Frontal cortex (tissue), 4 donors: ENCODE data around the gene LEP. TPM values are rescaled to one million over a fixed set of nuclear protein-coding genes. Genes with fewer than 3 reads are reported as not detected.
A peak's percentile ranks its signal among the peaks of the same experiment; 100 is the strongest.
"Not testable (repeated sequence)": the region's sequence is repeated elsewhere in the genome, so short reads cannot be mapped to it uniquely, and the experiment has no call there.

Experiments
- DNase-seq, 2 donors: peaks; one replicate each; pipeline ENCODE4 v3.0.0; 2012; ENCODE audit warnings: low spot score in 2 of 2
- FAIRE-seq: peaks from 2 replicates; lab custom pipeline; 2012; peaks lifted over from hg19 to GRCh38; lab: Jason Lieb, UNC
- total RNA-seq: library from RNA; depleted of rRNA; stranded (reverse); fragments of >200 nt; gene quantifications from one replicate; pipeline ENCODE4 v1.2.3, GENCODE V29; 2014
- donor health status: control.
- donor health status: control.
- donor health status: control.

LEP gene
- total RNA-seq, 1 donor from 2014 or later, result not detected

- no peak for FAIRE-seq
- DNase-seq, result no peak
Observed at GRCh38 chr7:128267595-128267924, 26.5 kb downstream of the LEP start.

DNA sequence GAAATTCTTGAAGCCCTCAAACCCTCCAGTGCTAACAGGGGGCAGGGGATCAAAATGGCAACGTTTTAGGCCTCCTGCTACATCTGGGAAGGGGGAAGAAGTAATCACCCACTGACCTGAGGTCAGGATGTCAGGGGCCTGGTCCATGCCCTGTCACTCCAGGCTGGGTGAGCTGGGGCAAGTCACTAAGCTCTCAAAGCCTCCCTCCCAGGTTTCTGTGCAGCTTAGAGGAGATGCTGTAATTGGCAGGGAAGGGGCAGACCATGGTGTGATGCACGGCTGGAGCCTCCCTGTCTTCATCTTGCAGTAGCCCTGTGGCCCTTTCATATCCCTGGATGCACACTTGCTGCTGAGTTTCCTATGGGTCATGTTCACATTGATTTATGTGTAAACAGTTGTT is 27.2 kb downstream of the LEP start:
- no peak for DNase-seq
- no peak for FAIRE-seq

DNA sequence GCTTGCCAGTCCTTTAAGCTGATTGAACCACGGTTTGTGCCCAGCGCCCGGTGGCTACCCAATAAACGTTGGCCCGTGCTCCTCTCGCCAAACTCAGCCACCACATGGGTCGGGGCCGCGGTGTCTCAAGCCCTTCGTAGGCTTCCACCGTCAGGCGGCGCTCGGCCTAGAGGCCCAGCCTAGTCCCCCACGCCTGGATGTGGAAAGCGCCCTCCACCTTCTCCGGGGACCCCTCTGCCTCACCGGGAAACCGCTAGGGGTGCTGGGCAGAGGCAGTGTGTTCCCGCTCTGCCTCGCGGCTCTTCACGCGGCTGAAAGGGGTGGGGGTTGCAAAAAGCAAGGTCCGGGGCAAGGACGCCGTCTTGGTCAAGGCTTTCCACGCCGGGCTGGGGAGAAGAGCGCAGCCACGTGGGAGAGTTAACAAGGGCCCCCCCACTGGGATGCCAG is 29.8 kb downstream of the LEP start:
- FAIRE-seq, result no peak
- DNase-seq, result no peak

DNA sequence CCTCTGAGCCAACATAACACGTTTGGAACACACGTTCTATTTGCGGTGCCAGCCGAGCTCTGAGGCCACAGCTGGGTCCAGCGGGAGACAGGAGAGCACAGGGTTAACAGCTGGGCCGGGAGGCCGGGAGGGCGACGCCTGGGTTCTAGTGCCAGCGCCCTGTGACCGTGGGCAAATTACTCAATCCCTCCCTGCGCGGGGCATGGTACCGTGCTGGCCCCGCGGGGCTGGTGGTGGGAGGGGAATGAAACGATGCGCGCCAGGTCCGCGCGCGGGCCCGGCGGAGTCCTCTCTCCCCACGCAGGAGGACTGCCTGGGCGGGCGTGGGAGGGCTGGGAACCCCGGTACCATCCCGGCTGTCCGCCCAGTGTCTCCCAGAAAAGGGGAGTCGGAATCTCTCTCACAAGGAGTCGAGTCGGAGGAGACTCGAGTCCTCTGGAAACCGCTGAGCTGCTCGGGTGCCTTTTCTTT is 30.4 kb downstream of the LEP start:
- FAIRE-seq (no peak), DNase-seq (peak in 1 of 2 donors; percentile 46)

- DNase-seq, result peak in 1 of 2 donors; percentile 36
- no peak for FAIRE-seq
Observed at GRCh38 chr7:128271942-128272481, 30.9 kb downstream of the LEP start.

- DNase-seq (no peak), FAIRE-seq (no peak)
Observed at GRCh38 chr7:128274246-128274883, 33.3 kb downstream of the LEP start.

- DNase-seq (no peak), FAIRE-seq (no peak)
Observed at GRCh38 chr7:128274884-128275603, 34.0 kb downstream of the LEP start.

- DNase-seq (no peak), FAIRE-seq (no peak)
Observed at GRCh38 chr7:128275681-128276080, 34.6 kb downstream of the LEP start.

DNA sequence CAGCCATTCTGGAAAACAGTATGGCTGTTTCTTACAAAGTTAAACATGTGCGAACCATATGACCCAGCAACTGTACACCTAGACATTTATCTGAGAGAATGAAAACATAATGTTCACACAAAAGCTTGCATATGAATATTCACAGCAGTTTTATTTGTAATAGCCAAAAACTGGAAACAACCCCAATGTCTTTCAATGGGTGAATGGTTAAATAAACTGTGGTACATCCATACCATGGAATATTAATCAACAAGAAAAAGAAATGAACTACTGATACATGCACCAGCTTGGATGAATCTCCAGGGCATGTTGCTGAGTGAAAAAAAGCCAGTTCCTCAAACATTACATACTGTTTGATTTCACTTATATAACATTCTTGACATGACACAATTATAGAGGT is 37.3 kb downstream of the LEP start:
- FAIRE-seq (no peak), DNase-seq (no peak)

DNA sequence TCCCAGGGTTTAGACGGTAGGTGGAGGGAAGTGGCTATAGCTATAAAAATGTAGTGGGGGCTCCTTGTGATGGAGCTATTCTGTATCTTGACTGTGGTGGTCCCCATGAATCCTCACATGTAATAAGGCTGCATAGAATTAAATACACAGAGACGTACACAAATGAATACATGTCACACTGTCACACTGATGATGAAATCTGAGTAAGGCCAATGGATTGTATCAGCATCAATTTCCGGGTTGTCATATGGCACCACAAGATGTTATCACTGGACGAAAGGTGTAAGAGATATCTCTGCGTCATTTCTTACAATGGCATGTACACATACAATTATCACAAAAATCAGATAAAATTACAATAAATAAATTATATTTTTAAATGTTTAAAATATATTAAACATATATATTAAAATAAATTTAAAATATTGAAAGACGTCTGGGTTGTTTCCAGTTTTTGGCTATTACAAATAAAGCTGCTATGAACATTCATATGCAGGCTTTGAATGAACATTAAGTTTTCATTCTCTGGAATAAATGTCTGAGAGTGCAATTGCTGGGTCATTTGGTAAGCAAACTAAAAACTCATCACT is 38.1 kb downstream of the LEP start:
- DNase-seq (no peak), FAIRE-seq (no peak)

DNA sequence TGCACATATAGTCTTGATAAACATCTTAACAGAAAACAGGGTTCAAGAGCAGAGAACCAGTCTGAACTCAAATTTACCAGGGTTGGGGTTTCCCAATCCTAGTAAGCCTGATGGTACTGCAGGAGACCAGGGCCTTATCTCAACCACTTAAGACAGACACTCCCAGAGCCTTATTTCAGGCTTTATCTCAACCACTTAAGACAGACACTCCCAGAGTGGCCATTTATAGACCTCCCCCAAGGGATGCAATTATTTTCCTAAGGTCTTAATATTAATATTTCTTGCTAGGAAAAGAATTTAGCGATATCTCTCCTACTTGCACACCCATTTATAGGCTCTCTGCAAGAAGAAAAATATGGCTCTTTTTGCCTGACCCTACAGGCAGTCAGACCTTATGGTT is 39.4 kb downstream of the LEP start:
- DNase-seq, FAIRE-seq: not testable (repeated sequence)

DNA sequence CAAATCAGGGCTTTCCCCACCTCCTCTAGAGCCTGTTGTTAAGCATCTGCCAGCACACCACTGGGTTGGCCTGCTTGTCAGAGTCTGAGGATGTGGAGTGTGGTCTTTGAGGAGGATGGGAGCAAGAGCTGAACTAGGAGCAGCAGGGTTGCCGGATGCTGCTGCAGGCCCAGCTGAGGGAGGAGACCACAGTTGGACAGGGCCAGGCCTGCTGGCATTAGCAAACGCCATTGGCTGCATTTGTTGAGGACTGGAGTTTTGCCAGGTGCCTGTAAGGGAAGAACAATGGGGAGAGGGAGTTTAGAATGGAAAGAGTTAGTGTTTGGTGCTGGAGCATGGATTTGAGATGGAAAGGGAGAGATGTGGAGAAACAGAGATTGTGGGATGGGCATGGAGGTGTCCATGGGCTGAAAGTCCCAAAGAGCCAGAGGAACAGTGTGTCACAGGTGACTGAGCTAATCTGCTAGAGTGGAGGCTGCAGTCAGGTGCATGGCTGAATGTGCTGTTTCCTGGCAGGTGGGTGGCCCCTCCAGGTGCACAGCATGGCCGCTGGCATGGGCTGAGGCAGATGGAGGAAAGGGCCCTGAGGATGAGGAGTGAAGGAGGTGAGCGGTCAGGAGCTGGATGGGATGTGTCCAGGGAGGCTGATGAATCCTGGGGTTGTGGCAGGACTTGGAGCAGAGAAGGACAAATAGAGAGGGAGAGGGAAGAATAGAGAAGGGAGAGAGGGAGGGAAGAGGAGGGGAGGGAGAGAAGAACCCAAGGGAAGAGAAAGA is 40.7 kb downstream of the LEP start:
- no peak for FAIRE-seq
- no peak for DNase-seq

GRCh38 chr7:128284102-128284501 is 43.0 kb downstream of the LEP start:
- no peak for DNase-seq
- no peak for FAIRE-seq

- FAIRE-seq (no peak), DNase-seq (no peak)
Observed at GRCh38 chr7:128287556-128287955, 46.5 kb downstream of the LEP start.

DNA sequence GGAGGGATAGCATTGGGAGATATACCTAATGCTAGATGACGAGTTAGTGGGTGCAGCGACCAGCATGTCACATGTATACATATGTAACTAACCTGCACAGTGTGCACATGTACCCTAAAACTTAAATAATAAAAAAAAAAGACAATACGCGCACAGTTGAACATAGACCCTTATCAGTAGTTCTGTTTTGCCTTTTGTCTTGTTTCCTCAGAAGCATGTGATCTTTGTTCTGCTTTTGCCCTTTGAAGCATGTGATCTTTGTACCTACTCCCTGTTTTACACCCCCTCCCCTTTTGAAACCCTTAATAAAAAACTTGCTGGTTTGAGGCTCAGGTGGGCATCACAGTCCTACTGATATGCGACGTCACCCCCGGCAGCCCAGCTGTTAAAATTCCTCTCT is 56.9 kb downstream of the LEP start:
- DNase-seq, FAIRE-seq: not testable (repeated sequence)

GRCh38 chr7:128299109-128299607 is 58.1 kb downstream of the LEP start:
- DNase-seq, result no peak
- no peak for FAIRE-seq

GRCh38 chr7:128302139-128302538 is 61.1 kb downstream of the LEP start:
- no peak for FAIRE-seq
- DNase-seq, result no peak

GRCh38 chr7:128303133-128303532 is 62.1 kb downstream of the LEP start:
- FAIRE-seq (no peak), DNase-seq (no peak)

DNA sequence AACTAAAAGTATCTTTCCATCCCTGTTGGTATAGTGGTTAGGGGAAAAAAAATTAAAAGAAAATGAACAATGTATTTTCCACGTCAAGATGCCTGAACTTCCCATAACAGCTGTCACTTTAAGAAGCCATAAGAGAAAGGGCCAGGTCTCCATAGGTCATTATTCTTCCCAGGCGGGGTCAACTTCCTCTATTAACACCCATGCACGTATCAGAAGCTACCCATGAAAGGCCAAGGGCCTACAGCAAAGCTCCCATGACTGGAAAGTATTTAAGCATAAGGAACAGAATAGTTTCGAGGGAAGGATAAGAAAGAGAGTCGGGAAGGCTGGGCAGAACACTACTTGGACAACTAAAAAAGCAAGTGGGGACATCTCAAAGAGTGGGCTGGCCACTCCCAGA is 62.6 kb downstream of the LEP start:
- no peak for DNase-seq
- no peak for FAIRE-seq

- no peak for DNase-seq
- peak; percentile 36 for FAIRE-seq
Observed at GRCh38 chr7:128304212-128304611, 63.1 kb downstream of the LEP start.
